ENCODE results near the gene SOX30.

SOX30 gene

DNA sequence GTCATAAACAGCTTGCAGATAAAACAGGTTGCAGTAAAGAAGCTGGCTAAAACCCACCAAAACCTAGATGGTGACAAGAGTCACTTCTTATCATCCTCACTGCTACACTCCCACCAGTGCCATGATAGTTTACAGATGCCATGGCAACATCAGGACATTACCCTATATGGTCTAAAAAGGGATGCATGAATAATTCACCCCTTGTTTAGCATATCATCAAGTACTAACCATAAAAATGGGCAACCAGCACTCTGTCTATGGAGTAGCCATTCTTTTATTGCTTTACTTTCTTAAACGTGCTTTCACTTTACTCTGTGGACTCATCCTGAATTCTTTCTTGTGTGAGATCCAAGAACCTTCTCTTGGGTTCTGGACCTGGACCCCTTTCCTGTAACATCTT, 6.7 kb upstream of the SOX30 start:
- TF ChIP-seq, protein P1, sequence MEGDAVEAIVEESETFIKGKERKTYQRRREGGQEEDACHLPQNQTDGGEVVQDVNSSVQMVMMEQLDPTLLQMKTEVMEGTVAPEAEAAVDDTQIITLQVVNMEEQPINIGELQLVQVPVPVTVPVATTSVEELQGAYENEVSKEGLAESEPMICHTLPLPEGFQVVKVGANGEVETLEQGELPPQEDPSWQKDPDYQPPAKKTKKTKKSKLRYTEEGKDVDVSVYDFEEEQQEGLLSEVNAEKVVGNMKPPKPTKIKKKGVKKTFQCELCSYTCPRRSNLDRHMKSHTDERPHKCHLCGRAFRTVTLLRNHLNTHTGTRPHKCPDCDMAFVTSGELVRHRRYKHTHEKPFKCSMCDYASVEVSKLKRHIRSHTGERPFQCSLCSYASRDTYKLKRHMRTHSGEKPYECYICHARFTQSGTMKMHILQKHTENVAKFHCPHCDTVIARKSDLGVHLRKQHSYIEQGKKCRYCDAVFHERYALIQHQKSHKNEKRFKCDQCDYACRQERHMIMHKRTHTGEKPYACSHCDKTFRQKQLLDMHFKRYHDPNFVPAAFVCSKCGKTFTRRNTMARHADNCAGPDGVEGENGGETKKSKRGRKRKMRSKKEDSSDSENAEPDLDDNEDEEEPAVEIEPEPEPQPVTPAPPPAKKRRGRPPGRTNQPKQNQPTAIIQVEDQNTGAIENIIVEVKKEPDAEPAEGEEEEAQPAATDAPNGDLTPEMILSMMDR (IDR thresholded peaks at IDR 0.05; ENCODE audit: low read depth, low read length, missing control alignments), result no peak
- H3K4me3 ChIP-seq (replicated peaks; ENCODE audit: low read depth, low read length), result no peak overlapping the region
- DNase-seq (ENCODE audit: extremely low read depth, low read depth), result no peak

DNA sequence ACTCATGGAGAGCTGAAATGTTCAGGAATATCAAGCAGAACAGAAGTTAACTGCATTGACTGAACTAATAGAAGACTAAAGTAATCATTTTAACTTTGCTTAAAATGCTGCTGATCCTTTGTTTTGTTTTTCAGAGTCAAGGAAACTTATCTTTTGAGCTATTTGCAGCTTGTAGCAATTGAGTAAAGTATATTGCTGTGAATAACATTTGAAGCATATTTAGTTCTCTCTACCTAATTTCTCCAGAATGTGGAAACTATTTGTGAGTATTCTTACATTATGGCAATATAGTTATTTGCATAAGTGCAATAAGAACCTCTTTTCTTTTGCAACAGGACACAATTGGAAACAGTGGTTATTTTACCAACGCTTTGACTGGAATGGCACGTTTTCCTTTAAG, 5.3 kb upstream of the SOX30 start:
- TF ChIP-seq, protein P1 (IDR thresholded peaks at IDR 0.05; ENCODE audit: low read depth, low read length, missing control alignments), result no peak
- no peak overlapping the region for H3K4me3 ChIP-seq (replicated peaks; ENCODE audit: low read depth, low read length)
- no peak for DNase-seq (ENCODE audit: extremely low read depth, low read depth)

DNA sequence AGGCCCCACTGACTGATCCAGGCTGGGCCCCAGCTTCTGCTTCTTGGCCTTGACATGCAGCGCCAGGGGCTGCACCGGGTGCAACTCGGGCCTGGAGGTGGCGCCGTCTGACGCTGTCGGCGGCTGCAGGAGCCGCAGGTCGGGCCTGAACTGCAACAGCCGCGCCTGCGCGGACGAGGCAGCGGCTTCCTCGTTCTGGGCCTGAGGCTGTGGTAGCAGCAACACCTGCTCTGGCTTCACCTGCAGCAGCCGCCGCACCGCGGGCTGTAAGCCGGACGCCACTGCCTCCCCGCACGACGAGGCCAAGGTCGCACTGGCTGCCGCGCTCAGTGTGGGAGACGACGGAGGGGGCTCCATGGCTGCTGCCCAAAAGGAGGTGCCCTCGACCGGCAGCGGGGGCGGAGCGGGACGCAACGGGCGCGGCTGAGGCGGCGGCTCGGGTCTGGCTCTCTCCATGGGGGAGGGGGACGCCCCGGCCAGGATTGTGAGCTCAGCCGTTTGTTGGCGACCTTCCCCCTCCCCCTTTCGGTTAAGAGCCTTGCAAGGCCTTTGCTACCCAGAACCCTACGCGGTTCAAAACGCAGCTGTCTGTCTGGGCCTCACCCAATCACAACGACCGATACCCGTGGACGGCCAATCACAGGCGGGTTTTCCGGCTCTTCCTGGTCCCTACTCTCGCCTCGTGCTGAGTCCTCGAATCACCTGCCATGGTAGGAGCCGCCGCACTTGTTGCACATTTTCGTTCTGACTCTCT, 438 bp downstream of the SOX30 start:
- H3K4me3 ChIP-seq (replicated peaks; ENCODE audit: low read depth, low read length), result peak overlapping the region; percentile 23; the same call in 1 of the 2 replicates
- no peak for DNase-seq (ENCODE audit: extremely low read depth, low read depth)
- TF ChIP-seq, protein P1 (IDR thresholded peaks at IDR 0.05; ENCODE audit: low read depth, low read length, missing control alignments), result peak; percentile 24

DNA sequence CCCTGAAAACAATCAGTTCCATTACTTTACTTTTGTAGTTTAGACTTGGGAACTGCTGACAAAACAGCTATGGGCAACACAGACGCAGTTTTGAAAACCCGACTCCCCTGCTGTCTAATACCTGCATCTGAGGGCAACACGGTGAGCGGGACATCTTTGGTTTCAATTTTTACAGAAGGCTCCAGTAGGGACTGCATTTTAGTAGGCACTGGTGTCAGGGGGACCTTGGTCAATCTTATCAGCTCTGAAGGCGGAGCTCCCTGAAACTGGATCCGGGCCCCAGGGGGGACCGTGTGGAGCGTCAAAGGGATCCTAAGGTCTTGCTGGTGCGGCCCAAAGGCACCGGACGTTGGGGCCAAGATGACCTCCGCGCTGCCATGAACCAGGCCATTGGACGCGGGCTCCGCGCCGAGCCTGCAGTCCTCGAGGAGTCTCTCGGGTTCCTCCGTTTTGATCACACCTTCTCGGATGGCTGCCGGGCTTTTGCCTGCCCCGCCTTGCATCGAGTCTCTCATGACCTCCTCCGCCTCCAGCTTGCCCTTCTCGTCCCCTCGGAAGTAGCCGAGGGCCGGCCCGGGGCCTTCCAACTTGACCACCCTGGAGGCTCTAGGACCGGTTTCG, 1.1 kb downstream of the SOX30 start:
- TF ChIP-seq, protein P1 (IDR thresholded peaks at IDR 0.05; ENCODE audit: low read depth, low read length, missing control alignments), result no peak
- H3K4me3 ChIP-seq (replicated peaks; ENCODE audit: low read depth, low read length), result no peak overlapping the region
- no peak for DNase-seq (ENCODE audit: extremely low read depth, low read depth)

DNA sequence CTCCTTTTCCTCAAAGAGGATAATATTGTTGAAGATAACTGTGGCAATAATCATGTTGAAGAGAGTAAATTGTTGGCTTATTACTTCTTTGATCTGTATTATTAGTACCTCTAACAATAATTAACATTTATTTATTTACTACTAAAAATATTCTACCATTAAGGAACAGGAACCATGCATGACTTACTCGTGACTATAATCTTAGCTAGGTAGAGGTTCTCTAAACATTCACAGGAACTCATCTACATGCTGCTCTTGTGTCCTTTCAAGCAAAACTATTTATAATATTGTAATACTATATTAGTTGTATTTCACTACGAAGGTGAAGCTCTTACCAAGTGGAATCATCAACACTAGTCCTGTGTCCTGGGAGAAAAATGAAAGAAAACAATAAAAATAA, 3.1 kb downstream of the SOX30 start:
- no peak overlapping the region for H3K4me3 ChIP-seq (replicated peaks; ENCODE audit: low read depth, low read length)
- TF ChIP-seq, protein P1 (IDR thresholded peaks at IDR 0.05; ENCODE audit: low read depth, low read length, missing control alignments), result no peak
- DNase-seq (ENCODE audit: extremely low read depth, low read depth), result no peak

DNA sequence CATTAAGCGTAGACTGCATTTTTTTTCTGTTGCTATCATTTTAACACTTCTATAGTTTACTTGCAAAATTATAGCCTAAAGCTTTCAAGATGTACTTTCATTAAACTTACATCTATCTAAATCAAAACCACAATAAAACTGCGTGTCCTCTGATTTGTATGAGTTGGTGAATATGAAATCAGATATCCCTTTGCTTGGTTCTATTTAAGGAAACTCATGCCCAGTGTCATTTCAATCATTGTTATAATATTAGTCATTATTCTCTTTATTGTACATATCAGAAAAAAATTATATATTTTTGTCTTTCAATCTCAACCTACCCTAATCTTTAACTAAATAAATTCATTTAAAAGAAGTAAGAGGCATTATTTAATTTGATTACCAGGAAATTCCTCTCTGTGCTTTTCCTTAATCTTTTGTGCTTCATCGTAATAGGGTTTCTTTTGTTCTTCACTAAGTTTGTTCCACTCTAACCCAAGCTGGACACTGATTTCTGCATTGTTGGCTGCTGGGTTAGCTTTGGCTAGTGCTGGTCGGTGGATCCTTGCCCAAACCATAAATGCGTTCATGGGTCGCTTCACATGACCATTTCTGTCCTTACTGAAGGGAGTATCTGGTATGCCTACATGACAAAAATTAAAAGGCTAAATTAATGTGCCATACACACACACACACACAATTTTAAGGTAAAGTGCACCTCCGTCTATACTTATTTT, 3.8 kb downstream of the SOX30 start:
- TF ChIP-seq, protein P1 (IDR thresholded peaks at IDR 0.05; ENCODE audit: low read depth, low read length, missing control alignments), result no peak
- no peak for DNase-seq (ENCODE audit: extremely low read depth, low read depth)

More for the DNA sequence above, 3.8 kb downstream of the SOX30 start:
- no peak overlapping the region for H3K4me3 ChIP-seq (replicated peaks; ENCODE audit: low read depth, low read length)

Measured in HFF-Myc (cell line).